ENCODE data around the gene ASB11.

Gene ASB11

GRCh38 chrX:15245896-15246295 is 69.5 kb downstream of the ASB11 start:
- H4K20me1 ChIP-seq (ENCODE audit: insufficient read depth, low read length), result no peaks in the 10 kb centered on the region
- no peak for DNase-seq
- TF ChIP-seq EZH2 (IDR thresholded peaks at IDR 0.05; ENCODE audit: borderline replicate concordance, low read depth, low read length, severe bottlenecking) (no peak), CTCF (IDR thresholded peaks at IDR 0.05; ENCODE audit: borderline replicate concordance, extremely low read depth, low read length, poor library complexity, severe bottlenecking) (no peak)
- no peaks in the 10 kb centered on the region for H3K9me3 ChIP-seq (ENCODE audit: insufficient read depth, low read length, severe bottlenecking)
- no peaks in the 10 kb centered on the region for H3K36me3 ChIP-seq (ENCODE audit: insufficient read depth, low read length)
- H2AFZ ChIP-seq (ENCODE audit: low read depth, low read length), result no peak overlapping the region
- no peak overlapping the region for H3K4me2 ChIP-seq (ENCODE audit: insufficient read depth, low read length)
- H3K79me2 ChIP-seq (ENCODE audit: insufficient read depth, low read length), result no peaks in the 10 kb centered on the region
- no peaks in the 10 kb centered on the region for H3K27me3 ChIP-seq (ENCODE audit: insufficient read depth, low read length, poor library complexity)
- H3K4me3 ChIP-seq (ENCODE audit: low read depth in 1 of 2, low read length in 2 of 2), result no peak overlapping the region
- no peaks in the 10 kb centered on the region for H3K4me1 ChIP-seq (ENCODE audit: insufficient read depth, low read length)
- H3K9ac ChIP-seq (ENCODE audit: low read depth, low read length), result no peak overlapping the region
- H3K27ac ChIP-seq (ENCODE audit: low read length), result no peak overlapping the region
- ATAC-seq (ENCODE audit: insufficient read depth, low read depth), result no peak

DNA sequence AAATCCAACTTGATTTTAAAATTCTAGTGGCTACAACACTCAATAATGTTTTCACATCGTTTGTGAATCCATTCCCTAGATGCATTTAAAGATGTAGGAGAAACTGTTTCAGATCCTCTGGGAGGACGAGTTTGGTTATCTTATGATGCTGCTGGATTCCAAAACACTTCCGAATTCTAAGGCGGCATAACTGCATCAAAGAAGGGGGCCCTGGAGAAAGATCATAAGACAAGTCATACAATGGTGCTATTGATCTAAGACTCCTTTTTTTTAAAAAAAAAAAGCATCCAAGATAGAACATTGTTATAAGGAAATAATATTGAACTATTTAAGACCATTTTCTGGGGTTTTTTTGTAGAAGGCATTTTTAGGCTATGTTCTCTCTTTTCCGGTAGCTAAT is 71.0 kb downstream of the ASB11 start:
- no peaks in the 10 kb centered on the region for H3K27me3 ChIP-seq (ENCODE audit: insufficient read depth, low read length, poor library complexity)
- no peak overlapping the region for H2AFZ ChIP-seq (ENCODE audit: low read depth, low read length)
- no peaks in the 10 kb centered on the region for H3K9me3 ChIP-seq (ENCODE audit: insufficient read depth, low read length, severe bottlenecking)
- no peaks in the 10 kb centered on the region for H3K36me3 ChIP-seq (ENCODE audit: insufficient read depth, low read length)
- TF ChIP-seq EZH2 (IDR thresholded peaks at IDR 0.05; ENCODE audit: borderline replicate concordance, low read depth, low read length, severe bottlenecking) (no peak), CTCF (IDR thresholded peaks at IDR 0.05; ENCODE audit: borderline replicate concordance, extremely low read depth, low read length, poor library complexity, severe bottlenecking) (no peak)
- H4K20me1 ChIP-seq (ENCODE audit: insufficient read depth, low read length), result no peaks in the 10 kb centered on the region
- no peak overlapping the region for H3K9ac ChIP-seq (ENCODE audit: low read depth, low read length)
- no peak overlapping the region for H3K27ac ChIP-seq (ENCODE audit: low read length)
- ATAC-seq (ENCODE audit: insufficient read depth, low read depth) (no peak), DNase-seq (no peak)
- no peaks in the 10 kb centered on the region for H3K79me2 ChIP-seq (ENCODE audit: insufficient read depth, low read length)
- H3K4me2 ChIP-seq (ENCODE audit: insufficient read depth, low read length), result no peak overlapping the region
- no peaks in the 10 kb centered on the region for H3K4me1 ChIP-seq (ENCODE audit: insufficient read depth, low read length)
- H3K4me3 ChIP-seq (ENCODE audit: low read depth in 1 of 2, low read length in 2 of 2), result no peak overlapping the region

DNA sequence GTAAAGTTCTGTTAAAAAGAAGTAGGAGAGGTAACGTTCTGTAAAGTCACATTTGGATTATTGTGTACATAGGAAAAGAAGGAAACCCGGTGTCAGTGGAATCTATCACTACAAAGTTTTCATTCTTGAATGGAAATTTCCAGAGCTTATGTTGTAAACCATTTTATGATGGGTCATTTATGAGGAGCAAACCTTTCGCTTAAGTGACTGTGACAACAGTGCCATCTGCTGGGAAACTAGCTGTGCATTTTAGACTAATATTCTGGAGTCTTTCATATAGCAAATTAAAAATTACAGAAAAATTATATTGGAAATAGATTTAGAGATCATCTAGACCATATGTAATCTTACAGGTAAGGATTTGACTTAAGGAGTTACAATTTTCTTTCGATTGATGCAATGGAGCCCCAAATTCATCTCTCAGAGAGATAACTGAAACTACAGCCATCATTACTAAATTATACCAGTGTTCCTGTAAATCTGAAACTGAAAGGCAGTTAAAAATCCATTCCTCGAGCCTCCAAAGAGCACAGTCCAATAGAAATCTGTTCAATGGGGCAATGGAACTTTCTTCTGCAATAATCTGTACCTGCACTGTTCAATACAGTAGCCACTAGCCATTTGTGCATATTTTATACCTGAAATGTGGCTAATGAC is 72.4 kb downstream of the ASB11 start:
- no peak for ATAC-seq (ENCODE audit: insufficient read depth, low read depth)
- no peak overlapping the region for H2AFZ ChIP-seq (ENCODE audit: low read depth, low read length)

More for the DNA sequence above, 72.4 kb downstream of the ASB11 start:
- H3K79me2 ChIP-seq (ENCODE audit: insufficient read depth, low read length), result no peaks in the 10 kb centered on the region
- peak; percentile 19 for DNase-seq
- no peak overlapping the region for H3K9ac ChIP-seq (ENCODE audit: low read depth, low read length)
- TF ChIP-seq EZH2 (IDR thresholded peaks at IDR 0.05; ENCODE audit: borderline replicate concordance, low read depth, low read length, severe bottlenecking) (no peak), CTCF (IDR thresholded peaks at IDR 0.05; ENCODE audit: borderline replicate concordance, extremely low read depth, low read length, poor library complexity, severe bottlenecking) (peak; percentile 63)
- no peaks in the 10 kb centered on the region for H3K4me1 ChIP-seq (ENCODE audit: insufficient read depth, low read length)
- no peak overlapping the region for H3K4me3 ChIP-seq (ENCODE audit: low read depth in 1 of 2, low read length in 2 of 2)
- H4K20me1 ChIP-seq (ENCODE audit: insufficient read depth, low read length), result no peaks in the 10 kb centered on the region
- H3K36me3 ChIP-seq (ENCODE audit: insufficient read depth, low read length), result no peaks in the 10 kb centered on the region
- H3K4me2 ChIP-seq (ENCODE audit: insufficient read depth, low read length), result no peak overlapping the region
- H3K27me3 ChIP-seq (ENCODE audit: insufficient read depth, low read length, poor library complexity), result no peaks in the 10 kb centered on the region
- no peak overlapping the region for H3K27ac ChIP-seq (ENCODE audit: low read length)
- no peaks in the 10 kb centered on the region for H3K9me3 ChIP-seq (ENCODE audit: insufficient read depth, low read length, severe bottlenecking)
